SK-N-MC (cell line): Measurements from ENCODE around the gene SMAD9.

Experiments used
- EZH2 ChIP-seq: fragments of 200-600 bp; sonication (generic); IDR thresholded peaks from one replicate; pipeline ENCODE4 v1.6.1; 2017; ENCODE audit warnings: antibody characterized with exemption
- FOXP2 ChIP-seq: optimal IDR thresholded peaks from 2 replicates; pipeline ENCODE3; 2011; ENCODE audit warnings: mild to moderate bottlenecking, moderate library complexity; ENCODE audit not compliant: insufficient read depth; ENCODE audit errors: extremely low read length, control extremely low read depth
- POLR2AphosphoS5 ChIP-seq: IDR thresholded peaks from 2 replicates; pipeline ENCODE4 v1.6.1; 2012; ENCODE audit warnings: mild to moderate bottlenecking, low read depth, low read length, borderline replicate concordance

- TF ChIP-seq EZH2: no peak
- TF ChIP-seq POLR2AphosphoS5: no peak
- TF ChIP-seq FOXP2: no peak
Measured at GRCh38 chr13:36806102-36806501, 113.9 kb downstream of the SMAD9 start.
